A549 (cell line): Measurements from ENCODE around the gene SCAMP3.

Source experiments
- CTCF ChIP-seq: fragments of >200 bp; sonication (Bioruptor Twin); formaldehyde crosslinking; IDR thresholded peaks from 3 replicates; pipeline ENCODE4 v1.5.1; 2016
- KDM5A ChIP-seq: fragments of 200-600 bp; sonication (generic); IDR thresholded peaks from 2 replicates; pipeline ENCODE4 v1.6.1; 2016; ENCODE audit warnings: antibody characterized with exemption, mild to moderate bottlenecking
- MAFK ChIP-seq: fragments of 450-650 bp; IDR thresholded peaks from 2 replicates; pipeline ENCODE4 v1.6.1; 2014; ENCODE audit not compliant: partially characterized antibody
- MYC ChIP-seq: IDR thresholded peaks from 2 replicates; pipeline ENCODE4 v1.6.1; 2012; ENCODE audit warnings: mild to moderate bottlenecking, inconsistent platforms, low read length, improper control_type of control experiment, borderline replicate concordance
- POLR2A ChIP-seq: IDR thresholded peaks from 2 replicates; pipeline ENCODE4 v1.6.1; 2012; ENCODE audit warnings: mild to moderate bottlenecking, low read length
- REST ChIP-seq: fragments of 200-600 bp; sonication (generic); IDR thresholded peaks from 2 replicates; pipeline ENCODE4 v1.6.1; 2016; ENCODE audit warnings: antibody characterized with exemption, mild to moderate bottlenecking, moderate library complexity
- SMC3 ChIP-seq: fragments of >200 bp; sonication (Bioruptor Twin); formaldehyde crosslinking; IDR thresholded peaks from 3 replicates; pipeline ENCODE4 v1.6.1; 2018; ENCODE audit warnings: inconsistent platforms
- ZC3H11A ChIP-seq: fragments of 450-650 bp; IDR thresholded peaks from 2 replicates; pipeline ENCODE4 v1.6.1; 2014; ENCODE audit warnings: antibody characterized with exemption, mild to moderate bottlenecking

- TF ChIP-seq MYC (no peak), SMC3 (no peak), MAFK (no peak), CTCF (no peak), REST (no peak), KDM5A (no peak), POLR2A (no peak), ZC3H11A (no peak)
These were observed 42.5 kb downstream of the SCAMP3 start for GRCh38 chr1:155219592-155220031.
